HG03097 (cell line): ENCODE data around the gene POM121.
"Not testable (repeated sequence)": the region's sequence is repeated elsewhere in the genome, so short reads cannot be mapped to it uniquely, and the experiment has no call there.

Experiments
- ATAC-seq: cut with Tn5 transposase; IDR thresholded peaks from one replicate; pipeline ENCODE4 v1.9.1; 2021; ENCODE audit not compliant: unreplicated experiment, low FRiP score

Gene POM121

DNA sequence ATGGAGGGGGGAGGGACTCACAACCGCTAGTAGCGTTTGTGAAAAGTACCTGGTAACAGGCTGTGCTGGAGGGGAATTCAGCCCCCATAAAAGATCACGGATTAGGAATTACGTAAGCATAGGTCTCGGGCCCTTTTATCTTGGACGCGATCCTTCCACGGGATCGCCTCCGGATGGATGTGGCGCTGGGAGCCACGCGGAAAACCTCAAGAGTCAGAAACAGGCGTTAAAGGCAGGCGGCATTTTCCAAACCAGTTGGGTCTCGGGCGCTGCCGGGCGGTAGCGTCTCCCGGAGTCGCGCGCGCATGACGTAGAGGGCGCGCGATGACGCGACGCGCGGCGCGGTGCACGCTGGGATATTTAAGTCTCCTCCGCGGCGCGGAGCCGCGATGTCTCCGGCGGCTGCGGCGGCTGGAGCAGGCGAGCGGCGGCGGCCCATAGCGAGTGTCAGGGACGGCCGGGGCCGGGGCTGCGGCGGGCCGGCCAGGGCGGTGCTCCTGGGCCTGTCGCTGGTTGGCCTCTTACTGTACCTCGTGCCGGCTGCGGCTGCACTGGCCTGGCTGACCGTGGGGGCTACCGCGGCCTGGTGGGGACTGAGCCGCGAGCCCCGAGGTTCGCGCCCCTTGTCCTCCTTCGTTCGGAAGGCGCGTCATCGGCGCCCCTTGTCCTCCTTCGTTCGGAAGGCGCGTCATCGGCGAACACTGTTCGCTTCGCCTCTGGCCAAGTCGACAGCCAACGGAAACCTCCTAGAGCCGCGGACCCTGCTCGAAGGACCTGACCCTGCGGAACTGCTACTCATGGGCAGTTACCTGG is at the start of gene POM121:
POM121 (plus strand) TSS at position 363 of the 813 bp plus-strand sequence; CDS start at position 390, 27 bp downstream.
- ATAC-seq, result peak; percentile 78

DNA sequence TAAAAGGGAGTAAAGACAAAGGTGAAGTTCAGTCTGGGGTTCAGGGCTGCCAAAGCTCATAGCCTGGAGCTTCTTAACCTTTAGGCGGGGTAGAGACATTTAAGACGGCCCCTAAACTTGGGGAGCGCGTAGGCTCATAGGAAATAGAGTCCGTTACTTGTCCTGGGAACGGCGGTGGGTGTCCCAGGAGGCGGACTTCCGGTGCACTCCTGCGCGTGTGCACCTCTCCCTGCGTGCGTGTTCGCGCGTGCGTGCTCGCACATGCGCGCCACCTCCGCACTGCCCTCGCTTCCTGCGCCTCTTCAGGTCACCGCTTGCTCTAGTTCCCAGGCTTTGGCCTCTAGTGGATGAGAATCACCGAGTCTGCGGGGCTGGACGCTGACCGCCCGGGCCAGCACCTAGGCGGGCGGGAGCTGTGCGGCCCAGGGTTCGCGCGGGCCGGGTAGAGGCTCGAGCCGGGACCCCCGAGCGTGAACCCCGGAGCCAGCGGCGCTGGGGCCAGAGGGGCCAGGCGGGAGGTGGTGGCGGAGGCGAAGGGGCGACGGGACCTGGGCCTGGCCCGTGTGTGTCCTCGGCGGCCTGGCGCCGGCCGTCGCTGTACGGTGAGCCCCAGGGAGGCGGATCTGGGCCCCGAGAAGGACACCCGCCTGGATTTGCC is 45.7 kb upstream of the POM121 start:
- peak; percentile 100 for ATAC-seq

DNA sequence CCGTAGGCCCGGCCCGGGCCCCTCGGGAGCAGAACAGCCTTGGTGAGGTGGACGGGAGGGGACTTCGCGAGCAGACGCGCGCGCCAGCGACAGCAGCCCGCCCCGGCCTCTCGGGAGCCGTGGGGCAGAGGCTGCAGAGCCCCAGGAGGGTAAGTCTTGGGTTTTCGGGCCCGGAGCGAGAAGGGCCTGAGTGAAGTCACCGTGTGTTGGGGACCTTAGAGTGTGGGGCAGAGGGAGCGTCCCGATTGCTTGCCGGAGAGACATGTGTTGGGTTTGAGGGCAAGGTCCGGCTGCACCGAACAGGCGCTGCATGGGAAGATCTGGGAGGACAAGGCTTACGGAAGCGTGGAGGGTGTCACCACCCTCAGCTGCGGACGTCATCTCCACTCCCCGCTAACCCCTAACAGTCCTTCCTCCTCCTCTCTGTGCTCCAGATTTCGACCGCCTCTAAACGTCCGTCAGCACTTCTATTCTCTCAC is 45.1 kb upstream of the POM121 start:
- not testable (repeated sequence) for ATAC-seq

DNA sequence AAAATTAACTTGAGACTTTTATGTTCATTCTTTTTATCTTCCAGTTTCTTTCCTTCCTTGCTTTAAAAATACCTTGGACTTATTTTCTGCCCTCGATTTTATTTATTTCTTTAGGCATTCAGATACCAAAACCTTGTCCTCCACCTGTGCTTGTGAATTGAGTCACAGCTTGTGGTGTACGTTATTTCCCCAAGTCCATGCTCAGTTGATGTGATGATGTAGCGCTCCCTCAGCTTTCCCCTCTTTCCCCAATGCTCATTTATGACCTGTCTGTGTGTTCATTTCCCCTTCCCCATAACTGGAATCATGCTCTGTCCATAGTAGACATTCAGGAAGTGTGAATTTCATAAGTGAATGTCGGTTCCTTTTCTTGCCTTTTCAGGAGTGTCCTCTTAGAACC is 33.1 kb upstream of the POM121 start:
- not testable (repeated sequence) for ATAC-seq

DNA sequence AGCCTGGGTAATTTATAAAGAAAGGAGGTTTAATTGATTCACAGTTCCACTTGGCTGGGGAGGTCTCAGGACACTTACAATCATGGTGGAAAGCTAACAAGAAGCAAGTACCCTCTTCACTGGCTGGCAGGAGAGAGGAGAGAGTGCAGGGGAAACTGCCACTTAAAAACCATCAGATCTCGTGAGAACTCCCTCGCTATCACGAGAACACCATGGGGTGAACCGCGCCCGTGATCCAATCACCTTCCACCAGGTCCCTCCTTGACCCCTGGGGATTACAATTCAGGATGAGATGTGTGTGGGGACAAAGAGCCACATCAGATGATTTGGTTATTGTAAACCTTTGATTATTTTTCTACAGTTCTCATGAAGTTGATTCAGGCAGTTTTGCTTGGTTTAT is 20.2 kb upstream of the POM121 start:
- ATAC-seq, result not testable (repeated sequence)

DNA sequence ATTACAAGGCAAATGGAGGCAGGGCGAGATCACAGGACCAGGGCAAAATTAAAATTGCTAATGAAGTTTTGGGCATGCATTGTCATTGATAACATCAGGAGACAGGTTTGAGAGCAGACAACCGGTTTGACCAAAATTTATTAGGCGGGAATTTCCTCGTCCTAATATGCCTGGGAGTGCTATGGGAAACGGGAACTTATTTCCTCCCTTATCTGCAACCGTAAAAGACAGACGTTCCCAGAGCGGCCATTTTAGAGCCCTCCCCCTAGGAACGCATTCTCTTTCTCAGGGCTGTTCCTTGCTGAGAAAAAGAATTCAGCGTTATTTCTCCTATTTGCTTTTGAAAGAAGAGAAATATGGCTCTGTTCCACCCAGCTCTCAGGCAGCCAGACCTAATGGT is 16.5 kb upstream of the POM121 start:
- ATAC-seq, result not testable (repeated sequence)

DNA sequence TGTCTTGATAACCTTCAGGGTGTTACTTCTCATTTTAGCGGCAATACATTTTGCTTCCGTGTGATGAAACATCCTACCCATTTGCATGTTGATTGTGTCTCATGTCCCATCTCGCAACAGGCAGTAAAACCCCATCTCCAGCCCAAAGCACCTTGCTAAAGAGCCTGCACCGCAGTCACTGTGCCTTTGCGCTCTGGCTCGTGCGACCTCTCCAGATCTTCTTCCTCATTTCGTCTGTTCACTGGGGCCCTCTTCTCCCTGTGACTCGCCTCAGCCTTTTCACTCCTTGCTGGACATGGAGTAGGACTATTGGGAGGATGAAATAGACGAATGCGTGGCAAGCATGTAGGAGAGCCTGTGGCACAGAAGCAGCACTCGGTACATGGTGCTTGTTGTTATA is 13.5 kb upstream of the POM121 start:
- not testable (repeated sequence) for ATAC-seq

DNA sequence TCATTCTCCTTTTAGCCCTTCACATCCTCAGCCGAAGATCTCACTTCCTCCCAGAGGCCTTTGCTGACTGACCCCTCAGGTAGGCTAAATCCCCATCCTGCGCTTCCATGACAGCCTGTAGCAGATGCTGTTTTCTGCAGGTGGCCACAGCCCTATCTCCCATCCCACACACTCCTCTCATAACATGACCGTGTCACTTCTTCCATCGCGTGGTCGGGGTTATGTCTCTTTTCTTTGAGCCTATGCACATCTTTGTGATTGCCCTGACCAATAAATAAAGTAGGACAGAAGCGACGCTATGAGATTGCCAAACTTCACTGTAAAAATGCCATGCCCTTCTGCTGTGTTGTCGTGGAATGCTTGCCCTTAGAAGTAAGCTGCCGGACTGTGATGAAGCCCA is 11.1 kb upstream of the POM121 start:
- not testable (repeated sequence) for ATAC-seq

DNA sequence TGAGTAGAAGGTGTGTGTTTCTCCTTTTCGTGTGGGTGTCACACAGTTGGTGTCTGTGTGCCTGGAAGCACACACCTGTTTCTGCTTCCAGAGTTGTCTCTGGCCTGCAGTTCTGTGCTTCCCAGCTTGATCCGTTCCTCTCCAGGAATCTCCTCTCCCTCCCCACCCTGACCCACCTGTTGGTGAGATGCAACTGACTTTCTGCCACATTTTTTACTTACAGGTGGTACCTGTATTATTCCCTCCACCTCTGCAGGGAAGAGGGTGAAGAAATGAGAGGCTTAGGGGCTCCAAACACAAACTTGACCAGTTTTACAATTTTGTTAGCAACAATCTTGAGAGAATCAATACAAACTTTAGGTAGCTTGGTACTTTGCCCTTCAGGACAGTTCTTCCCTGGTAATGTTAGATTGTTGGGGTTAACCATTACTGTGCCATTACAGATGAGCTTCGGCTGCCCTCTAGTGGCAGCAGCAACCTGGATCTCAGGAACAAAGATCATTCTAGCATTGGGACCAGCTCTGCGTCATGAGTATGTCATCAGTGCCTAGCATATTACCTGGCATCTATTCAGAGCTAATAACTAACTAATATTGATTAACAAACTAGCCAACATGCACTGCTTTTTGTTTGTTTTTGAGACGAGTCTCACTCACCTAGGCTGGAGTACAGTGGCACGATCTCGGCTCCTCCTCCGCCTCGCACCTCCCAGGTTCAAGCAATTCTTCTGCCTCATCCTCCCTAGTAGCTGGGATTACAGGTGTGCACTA is 10.0 kb upstream of the POM121 start:
- ATAC-seq, result peak; percentile 64

DNA sequence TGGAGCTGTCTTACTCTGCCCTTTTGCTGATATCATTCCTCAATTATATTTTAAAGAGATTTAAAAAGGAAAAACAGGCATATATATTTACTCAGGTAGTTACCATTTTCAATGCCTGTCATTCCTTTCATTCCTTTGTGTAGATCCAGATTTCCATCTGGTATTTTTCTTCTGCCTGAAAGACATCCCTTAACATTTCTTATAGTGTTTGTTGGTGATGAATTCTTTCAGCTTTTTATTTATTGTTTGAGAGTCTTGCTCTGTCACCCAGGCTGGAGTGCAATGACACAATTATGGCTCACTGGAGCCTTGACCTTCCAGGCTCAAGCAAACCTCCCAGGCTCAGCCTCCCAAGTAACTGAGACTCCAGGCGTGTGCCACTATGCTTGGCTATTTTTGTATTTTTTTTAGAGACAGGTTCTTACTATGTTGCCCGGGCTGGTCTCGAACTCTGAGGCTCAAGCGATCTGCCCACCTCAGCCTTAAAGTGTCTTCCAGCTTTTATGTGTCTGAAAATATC is 5.6 kb upstream of the POM121 start:
- ATAC-seq, result no peak

DNA sequence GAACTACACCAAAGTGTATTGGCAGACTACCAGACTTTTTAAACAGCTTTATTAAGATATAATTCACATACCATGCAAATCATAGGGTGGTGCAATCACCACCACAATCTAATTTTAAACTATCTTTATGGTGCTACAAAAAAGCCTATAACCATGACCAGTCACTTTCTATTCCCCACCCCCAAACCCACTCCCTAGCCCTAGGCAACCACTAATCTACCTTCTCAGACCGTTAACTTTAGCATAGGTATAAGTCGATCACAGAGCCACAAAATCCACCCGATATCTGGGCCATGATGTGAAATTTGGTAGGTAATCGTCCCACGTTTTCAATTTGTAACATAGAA is 536 bp upstream of the POM121 start:
- peak; percentile 15 for ATAC-seq

DNA sequence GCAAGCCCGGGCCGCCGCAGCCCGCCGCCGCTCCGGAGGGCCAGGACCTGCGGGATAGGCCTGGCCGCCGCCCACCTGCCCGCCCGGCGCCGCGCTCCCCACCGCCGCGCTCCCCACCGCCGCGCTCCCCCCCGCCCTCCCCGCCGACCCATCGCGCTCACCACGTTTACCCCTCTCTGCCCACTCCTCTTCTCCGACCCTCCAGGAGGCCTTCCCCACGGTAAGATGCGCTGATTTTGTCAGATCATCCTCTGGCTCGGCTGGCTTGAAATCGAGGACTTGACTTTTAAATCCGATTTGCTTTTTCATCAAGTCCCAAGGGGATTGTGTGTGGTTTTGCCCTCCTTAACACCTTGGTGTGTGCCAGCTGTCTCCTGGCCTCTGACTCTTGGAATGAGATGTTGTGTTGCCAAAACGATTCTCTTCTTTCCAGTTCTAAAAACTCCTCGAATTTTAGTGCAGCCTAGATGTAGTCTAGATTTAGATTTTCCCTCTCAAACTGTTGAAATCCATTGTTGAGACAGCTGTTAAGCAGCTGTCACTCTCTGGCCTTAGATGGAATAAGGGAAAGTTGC is 738 bp downstream of the POM121 start:
- ATAC-seq, result no peak

DNA sequence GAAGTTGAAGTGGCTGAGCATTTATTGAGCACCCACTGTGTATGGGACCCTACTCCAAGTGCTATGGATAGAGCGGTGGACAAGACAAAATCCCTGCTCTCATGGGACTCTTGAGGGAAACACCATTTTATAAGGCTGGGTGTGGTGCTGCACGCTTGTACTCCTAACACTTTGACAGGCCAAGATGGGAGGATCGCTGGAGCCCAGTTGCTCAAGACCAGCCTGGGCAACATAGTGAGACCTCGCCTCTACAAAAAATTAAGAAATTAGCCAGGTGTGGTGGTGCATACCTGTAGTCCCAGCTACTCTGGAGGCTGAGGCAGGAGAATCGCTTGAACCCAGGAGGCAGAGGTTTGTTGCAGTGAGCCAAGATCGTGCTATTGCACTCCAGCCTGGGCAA is 2.9 kb downstream of the POM121 start:
- ATAC-seq, result not testable (repeated sequence)

DNA sequence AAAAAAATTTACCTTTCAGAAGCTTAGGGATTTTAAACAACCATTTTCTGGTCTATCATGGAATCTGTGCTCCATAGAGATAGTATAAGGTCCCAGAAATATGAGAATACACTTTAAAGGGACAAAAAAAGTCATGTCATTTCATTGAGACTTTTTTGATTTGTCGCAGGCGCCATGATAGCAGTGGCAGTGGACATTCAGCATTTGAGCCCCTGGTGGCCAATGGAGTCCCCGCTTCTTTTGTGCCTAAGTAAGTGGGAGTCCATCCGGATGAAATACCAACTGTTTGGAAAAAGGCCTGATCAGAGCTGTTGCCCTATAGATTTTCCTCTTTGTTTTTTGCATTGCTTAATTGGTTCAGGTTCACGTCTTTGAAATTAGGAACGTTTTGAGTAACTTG is 3.3 kb downstream of the POM121 start:
- ATAC-seq, result not testable (repeated sequence)

DNA sequence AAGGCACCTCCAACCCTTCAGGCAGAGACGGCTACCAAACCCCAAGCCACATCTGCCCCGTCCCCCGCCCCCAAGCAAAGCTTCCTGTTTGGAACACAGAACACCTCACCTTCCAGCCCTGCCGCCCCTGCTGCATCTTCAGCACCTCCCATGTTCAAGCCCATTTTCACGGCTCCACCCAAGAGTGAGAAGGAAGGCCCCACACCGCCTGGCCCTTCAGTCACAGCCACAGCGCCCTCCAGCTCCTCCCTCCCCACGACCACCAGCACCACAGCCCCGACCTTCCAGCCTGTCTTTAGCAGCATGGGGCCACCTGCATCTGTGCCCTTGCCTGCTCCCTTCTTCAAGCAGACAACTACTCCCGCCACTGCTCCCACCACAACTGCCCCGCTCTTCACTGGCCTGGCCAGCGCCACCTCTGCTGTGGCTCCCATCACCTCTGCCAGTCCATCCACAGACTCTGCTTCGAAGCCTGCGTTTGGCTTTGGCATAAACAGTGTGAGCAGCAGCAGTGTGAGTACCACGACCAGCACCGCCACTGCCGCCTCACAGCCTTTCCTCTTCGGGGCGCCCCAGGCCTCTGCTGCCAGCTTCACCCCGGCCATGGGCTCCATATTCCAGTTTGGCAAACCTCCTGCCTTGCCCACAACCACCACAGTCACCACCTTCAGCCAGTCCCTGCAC is 17.3 kb downstream of the POM121 start:
- ATAC-seq, result not testable (repeated sequence)

DNA sequence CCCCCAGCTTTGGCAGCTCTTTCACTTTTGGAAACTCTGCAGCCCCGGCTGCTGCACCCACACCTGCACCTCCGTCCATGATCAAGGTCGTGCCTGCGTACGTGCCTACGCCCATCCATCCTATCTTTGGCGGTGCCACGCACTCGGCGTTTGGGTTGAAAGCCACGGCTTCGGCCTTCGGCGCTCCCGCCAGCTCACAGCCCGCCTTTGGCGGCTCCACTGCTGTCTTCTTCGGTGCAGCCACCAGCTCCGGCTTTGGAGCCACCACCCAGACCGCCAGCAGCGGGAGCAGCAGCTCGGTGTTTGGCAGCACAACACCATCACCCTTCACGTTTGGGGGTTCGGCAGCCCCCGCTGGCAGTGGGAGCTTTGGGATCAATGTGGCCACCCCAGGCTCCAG is 18.1 kb downstream of the POM121 start:
- not testable (repeated sequence) for ATAC-seq

DNA sequence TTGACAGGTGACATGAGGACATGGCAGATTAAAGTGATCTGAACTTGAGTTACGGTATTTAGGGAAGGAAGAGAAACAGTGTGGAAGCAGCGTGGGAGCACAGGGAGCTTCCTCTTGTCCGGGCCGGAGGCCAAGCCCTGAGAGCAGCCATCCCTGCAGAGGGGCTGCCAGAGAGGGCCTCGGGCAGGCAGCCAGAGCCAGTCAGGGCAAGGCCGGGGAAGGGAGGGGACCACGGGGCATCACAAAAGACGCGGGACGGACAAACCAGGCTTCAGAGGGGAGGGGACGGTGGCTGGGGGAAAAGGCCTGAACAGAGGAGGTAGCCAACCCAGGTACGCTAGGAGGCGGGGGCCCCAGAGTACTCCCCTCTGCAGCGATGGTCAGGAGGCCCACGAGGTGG is 20.0 kb downstream of the POM121 start:
- ATAC-seq, result not testable (repeated sequence)

DNA sequence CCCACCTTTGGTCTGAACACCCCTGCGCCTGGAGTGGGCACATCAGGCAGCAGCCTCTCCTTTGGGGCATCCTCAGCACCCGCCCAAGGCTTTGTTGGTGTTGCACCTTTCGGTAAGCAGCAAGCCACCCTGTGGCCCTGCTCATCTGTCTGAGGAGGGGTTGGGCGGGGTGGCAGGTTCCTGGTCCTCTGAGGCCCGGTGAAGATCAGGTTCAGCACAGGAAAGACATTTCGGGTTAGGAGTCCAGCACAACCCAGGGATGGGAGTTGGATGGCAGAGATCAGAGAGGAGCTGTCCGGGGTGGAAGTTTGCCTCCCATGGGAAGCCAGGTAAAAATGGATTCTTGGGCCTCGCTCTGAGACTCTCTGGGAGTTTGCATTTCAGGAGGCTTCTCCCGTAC is 20.7 kb downstream of the POM121 start:
- ATAC-seq, result not testable (repeated sequence)

DNA sequence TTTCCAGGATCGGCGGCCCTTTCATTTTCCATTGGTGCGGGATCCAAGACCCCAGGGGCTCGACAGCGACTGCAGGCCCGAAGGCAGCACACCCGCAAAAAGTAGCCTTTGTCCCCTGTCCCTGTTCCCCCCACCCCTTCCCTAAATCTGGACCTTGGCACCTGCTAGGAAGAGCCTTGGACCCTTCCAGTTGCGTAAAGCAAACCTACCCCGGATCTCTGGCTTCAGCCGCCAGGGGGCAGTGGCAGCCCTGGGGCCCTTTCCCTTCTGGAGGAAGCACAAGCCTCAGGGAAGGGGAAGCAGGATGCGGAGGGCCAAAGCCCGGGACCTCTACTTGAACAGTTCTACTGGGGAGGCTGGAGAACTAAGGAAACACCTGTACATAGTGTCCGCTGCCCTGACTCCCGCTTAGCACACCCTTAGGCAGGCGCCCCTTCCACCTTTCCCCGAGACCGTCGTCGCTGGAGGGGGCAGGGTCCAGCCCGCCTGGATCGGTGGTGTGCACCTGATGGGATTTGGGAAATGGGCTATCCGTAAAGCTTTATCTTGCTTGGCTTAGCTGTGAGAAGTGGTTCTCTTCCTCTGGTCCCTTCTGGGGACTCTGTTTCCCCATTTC is 21.3 kb downstream of the POM121 start:
- ATAC-seq, result not testable (repeated sequence)

DNA sequence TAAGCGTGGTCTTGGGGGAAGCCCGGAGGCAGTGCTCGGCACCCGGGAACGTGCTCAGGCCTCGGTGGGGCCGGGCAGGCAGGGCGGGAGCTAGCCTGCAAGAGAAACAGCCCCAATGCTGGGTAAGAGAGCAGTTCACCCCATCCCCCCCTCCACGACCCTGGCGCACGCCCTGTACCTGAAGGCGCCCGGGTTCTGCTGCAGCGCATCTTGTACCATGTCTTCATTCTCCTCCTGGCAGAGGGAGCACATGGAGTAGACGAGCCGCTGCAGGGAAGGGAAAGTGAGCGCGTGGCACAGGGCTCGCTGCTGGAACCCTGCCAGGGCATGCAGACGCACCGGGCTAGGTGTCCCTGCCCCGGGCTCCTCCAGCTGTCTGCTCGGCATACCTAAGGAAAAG is 23.8 kb downstream of the POM121 start:
- not testable (repeated sequence) for ATAC-seq
